Lower leg skin (tissue), 4 donors: Measurements from ENCODE around the gene RNF227. TPM values are rescaled to one million over a fixed set of nuclear protein-coding genes. Genes with fewer than 3 reads are reported as not detected.

Source experiments
- DNase-seq, 2 donors: peaks; one replicate each; pipeline ENCODE4 v3.0.0-alpha.2; 2019; ENCODE audit warnings: low spot score in 2 of 2
- H3K4me3 ChIP-seq: fragments of 200-600 bp; sonication (generic); 2 replicates; pipeline ENCODE4 v1.5.1; 2017; ENCODE audit warnings: mild to moderate bottlenecking, low read depth; ENCODE audit not compliant: poor library complexity, severe bottlenecking
- POLR2A ChIP-seq, 2 donors: fragments of 450-650 bp; IDR thresholded peaks; one replicate each; pipeline ENCODE4 v1.6.1; 2016 to 2017; ENCODE audit warnings: antibody characterized with exemption in 2 of 2, mild to moderate bottlenecking in 1 of 2, moderate library complexity in 1 of 2
- WGBS, 2 donors: methylation state at CpG; one replicate each; pipeline ENCODE4 v1.1.5; 2018; 5-methylcytosine and 5-hydroxymethylcytosine counted together
- intact Hi-C: fragments of 100-400 bp; cut with DNase I; formaldehyde crosslinking; loops from one replicate; pipeline ENCODE4 v1.15.0; 2023; ENCODE audit warnings: low total_unique reads
- total RNA-seq, 4 donors: library from RNA; depleted of rRNA; stranded (reverse); fragments of >200 nt; gene quantifications; one replicate each; pipeline ENCODE4 v1.1.0, GENCODE V29; 2016
- TF ChIP-seq, protein P1 (sequence below), 3 donors: fragments of 450-650 bp; IDR thresholded peaks; one replicate each; pipeline ENCODE4 v1.5.1; 2016; ENCODE audit warnings: antibody characterized with exemption in 3 of 3, mild to moderate bottlenecking in 3 of 3, moderate library complexity in 2 of 3

Gene RNF227
- total RNA-seq, 4 donors from 2014 or later: 111 to 202 (median 172) TPM

DNA sequence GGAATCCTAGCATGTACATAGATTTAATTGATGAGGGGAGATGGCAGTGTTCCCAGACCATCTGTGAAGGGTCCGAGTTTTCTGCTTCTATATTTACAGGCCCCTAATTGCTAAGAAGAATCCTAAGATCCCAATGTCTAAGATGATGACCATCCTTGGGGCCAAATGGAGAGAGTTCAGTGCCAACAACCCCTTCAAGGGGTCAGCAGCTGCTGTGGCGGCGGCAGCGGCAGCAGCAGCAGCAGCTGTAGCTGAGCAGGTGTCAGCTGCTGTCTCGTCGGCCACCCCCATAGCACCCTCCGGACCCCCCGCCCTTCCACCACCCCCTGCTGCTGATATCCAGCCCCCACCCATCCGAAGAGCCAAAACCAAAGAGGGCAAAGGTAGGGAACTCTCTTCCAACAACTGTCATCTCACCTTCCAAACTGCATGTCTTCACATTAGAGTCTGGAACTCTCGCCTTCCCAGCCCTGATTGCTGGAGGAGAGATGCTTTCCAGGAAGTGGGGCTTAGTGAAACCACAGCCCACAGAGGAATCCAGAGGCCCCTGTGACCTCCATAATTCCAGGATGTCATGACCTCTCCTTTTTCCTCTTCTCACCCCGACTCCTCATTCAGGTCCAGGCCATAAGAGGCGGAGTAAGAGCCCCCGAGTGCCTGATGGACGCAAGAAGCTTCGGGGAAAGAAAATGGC lies 22.8 kb downstream of the RNF227 start:
- intact Hi-C loops: no loop called here
- peak in 1 of 2 donors; percentile 54 for DNase-seq

DNA sequence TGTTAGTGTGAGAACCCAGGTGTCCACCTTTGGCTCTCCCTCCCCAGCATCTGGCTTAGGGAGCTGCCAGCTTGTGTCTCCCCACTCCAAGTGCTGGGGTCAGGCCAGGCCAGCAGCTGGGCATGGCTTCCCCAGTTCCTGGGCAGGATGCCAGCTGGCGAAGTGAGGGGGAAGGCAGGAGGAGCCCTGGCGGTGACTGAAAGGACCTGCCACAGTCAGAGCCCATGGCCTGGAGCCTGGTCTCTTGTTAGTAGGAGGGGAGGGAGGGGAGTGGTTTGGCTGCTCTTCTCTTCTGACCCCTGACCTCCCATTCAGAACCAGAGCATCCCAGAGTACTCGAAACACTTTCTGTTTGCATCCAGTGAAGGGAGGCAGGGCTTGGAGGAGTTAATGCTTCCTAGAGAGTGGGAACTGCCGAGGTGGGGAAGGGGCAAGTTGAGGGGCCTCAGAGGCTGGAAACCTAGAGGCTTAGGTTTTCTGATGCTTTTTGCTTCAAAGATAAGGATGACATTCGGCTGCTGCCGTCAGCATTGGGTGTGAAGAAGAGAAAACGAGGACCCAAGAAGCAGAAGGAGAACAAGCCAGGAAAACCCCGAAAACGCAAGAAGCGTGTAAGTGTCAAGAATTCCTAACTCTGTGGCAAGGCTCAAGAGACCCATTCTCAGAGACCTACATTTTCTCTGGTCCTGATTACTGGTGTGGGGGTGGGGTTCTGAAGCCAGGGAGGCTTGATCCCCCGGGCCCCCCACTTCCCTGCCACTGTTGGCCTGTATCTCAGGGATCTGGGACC lies 26.7 kb downstream of the RNF227 start:
- TF ChIP-seq POLR2A (IDR thresholded peaks at IDR 0.05): no peak
- TF ChIP-seq, protein P1, sequence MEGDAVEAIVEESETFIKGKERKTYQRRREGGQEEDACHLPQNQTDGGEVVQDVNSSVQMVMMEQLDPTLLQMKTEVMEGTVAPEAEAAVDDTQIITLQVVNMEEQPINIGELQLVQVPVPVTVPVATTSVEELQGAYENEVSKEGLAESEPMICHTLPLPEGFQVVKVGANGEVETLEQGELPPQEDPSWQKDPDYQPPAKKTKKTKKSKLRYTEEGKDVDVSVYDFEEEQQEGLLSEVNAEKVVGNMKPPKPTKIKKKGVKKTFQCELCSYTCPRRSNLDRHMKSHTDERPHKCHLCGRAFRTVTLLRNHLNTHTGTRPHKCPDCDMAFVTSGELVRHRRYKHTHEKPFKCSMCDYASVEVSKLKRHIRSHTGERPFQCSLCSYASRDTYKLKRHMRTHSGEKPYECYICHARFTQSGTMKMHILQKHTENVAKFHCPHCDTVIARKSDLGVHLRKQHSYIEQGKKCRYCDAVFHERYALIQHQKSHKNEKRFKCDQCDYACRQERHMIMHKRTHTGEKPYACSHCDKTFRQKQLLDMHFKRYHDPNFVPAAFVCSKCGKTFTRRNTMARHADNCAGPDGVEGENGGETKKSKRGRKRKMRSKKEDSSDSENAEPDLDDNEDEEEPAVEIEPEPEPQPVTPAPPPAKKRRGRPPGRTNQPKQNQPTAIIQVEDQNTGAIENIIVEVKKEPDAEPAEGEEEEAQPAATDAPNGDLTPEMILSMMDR (IDR thresholded peaks at IDR 0.05): no peak
- no peak overlapping the region for H3K4me3 ChIP-seq
- 20 to 22% methylated on average over 11 of the region's 11 CpGs for WGBS, 2 donors
- intact Hi-C loops: no loop called here
- DNase-seq: peak; percentile 88 to 98

More for the DNA sequence above, 22.8 kb downstream of the RNF227 start:
- TF ChIP-seq POLR2A (IDR thresholded peaks at IDR 0.05): no peak
- TF ChIP-seq, protein P1 (IDR thresholded peaks at IDR 0.05): no peak
- WGBS, 2 donors: 78 to 93% methylated on average over 15 of the region's 15 CpGs
- H3K4me3 ChIP-seq: no peak overlapping the region

DNA sequence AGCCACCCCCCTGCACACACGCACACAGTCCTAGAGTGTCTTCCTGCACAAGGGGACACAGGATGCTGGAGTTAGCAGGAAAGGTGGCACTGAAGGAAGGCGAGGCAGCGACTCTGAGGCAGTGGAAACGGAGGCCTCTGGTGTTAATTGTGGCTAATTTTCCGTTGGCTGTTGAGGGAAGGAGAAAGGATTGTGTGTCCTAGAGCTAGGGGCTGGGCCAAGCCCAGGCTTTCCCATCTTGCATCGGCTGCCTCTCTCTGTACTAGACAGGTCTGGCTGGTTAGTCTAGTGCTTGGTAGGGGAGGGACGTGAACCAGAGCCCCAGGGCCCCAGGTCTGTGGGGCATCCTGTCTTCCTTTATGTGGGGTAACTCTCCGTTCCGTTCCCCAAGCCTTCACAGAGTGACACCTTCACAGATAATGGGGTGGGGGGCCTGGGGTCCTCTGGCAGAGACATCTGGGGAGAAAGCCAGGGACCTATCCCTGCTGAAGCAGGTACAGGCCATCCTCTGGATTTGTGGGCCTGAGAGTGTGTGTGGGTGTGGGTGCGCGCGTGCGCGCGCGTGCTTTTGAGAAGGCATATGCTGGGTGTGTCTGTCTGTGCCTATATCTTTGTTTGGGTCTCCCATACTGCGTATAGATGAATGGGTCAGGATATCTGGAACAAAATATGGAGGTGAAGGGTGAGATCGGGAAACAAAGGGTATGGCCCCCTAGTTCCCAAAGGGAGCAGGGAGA lies 27.7 kb downstream of the RNF227 start, which contains the start of gene CHD3:
TSS of gene CHD3 (plus strand) at position 606 of the 737 bp plus-strand sequence. CDS start 212 bp downstream, outside the sequence.
- intact Hi-C loops: no loop called here
- DNase-seq: peak; percentile 73 to 87
- TF ChIP-seq, protein P1 (IDR thresholded peaks at IDR 0.05): no peak
- TF ChIP-seq POLR2A (IDR thresholded peaks at IDR 0.05): no peak
- 8 to 18% methylated on average over 18 of the region's 18 CpGs for whole genome bisulfite sequencing, 2 donors
- peak within 1 kb of the TSS; percentile 30 for H3K4me3 ChIP-seq

DNA sequence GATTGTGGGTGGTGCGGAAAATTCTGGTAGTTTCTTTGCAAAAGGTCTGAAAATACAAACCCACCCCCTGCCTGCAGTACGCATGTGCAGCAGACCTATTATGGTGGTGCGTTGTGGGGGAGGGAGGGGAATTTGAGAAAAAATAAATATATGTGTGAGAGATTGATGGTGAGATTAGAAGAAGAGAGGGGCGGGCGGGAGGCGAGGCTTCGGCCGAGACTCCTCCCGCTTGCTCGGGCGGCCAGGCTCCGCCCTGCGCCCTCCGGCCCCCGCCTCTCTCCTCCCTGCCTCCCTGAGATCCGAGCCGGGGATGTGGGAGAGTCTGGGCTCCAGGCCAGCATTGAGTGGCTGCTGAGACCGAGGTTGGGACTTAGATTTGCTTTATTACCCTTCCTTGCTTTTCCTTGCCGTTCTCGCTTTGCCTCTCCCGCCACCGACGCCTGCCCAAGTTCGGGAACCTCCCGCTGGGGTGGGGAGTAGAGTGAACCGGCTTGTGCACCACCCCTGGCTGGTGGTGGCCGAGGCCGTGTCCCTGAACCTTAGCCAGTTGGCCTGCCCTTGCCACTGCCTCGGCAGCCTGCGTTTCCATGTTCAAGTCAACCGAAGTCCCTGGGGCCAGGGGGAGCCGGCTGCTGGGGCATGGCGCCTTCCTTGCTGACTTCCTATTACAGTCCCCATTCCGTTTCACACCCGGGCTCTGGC lies 28.5 kb downstream of the RNF227 start:
- peak; percentile 90 to 97 for DNase-seq
- TF ChIP-seq, protein P1 (IDR thresholded peaks at IDR 0.05): no peak
- TF ChIP-seq POLR2A (IDR thresholded peaks at IDR 0.05): no peak
- intact Hi-C loops: no loop called here
- H3K4me3 ChIP-seq: peak overlapping the region; percentile 30
- 0 to 1% methylated on average over 35 of the region's 35 CpGs for WGBS, 2 donors

DNA sequence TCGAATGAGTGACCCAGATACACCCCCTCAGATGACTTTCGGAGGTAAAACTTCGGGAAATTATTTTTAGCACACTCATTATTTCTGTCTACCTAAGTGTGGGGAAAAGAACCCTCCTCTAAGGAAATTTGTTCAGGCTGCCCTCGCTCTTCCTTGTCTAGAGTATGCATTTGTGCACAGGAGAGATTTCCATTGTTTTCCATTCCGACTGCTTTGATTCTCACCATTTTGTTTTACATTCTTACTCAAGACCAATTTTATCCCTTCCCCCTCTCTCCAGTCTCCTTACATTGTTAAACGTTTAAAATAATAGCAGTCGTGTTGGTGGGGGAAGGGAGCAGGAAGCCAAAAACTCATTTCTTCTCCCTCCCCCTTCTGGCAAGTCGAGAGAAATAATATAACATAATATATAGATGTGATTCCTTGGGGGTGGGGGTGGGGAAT lies 29.0 kb downstream of the RNF227 start:
- no peak for DNase-seq
- intact Hi-C loops: no loop called here

More for the DNA sequence above, 29.0 kb downstream of the RNF227 start:
- TF ChIP-seq, protein P1 (IDR thresholded peaks at IDR 0.05): no peak
- TF ChIP-seq POLR2A (IDR thresholded peaks at IDR 0.05): no peak
- no peak overlapping the region for H3K4me3 ChIP-seq
- WGBS, 2 donors: 2 to 3% methylated on average over 8 of the region's 8 CpGs
